Measurements from ENCODE around the gene LYPD4. TPM values are rescaled to one million over a fixed set of nuclear protein-coding genes. Genes with fewer than 3 reads are reported as not detected.

Gene LYPD4
- total and polyA plus RNA-seq, 8 donors, result not detected

DNA sequence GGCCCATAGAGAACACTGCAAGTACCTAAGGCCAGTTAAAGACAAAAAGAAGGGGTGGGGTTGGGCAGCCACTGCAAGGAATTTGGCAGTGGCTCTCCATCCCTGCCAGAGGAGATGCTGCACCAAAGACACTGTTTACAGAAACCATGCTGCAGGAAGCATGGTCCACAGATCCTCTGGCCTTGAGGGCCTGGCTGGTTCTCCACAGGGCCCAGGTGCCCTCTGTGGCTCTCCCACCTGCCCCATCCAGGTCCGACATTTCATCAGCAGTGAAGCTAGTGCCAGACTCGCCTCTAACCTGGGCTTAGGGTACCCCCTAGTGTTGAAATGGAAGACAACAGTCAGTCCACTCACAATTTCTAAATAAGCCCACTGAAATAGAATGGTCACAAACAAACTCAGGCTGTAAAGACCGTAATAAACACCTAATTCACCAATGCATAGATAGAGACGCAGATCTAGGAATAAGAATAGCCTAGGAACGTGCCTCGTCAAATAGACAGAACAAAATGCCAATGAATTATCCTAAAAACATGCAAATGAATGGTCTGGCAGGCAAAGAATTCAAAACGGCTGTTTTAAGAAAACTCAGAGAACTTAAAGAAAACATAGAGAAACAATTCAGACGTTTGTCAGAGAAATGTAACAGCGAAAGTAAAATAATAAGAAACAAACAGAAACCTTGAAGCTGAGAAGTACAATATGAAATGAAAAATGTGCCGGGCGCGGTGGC is 23.3 kb downstream of the LYPD4 start:
- H3K36me3 ChIP-seq, result no peaks in the 10 kb centered on the region
- TF ChIP-seq EP300 (IDR thresholded peaks at IDR 0.05), result no peak
- TF ChIP-seq, protein P1, sequence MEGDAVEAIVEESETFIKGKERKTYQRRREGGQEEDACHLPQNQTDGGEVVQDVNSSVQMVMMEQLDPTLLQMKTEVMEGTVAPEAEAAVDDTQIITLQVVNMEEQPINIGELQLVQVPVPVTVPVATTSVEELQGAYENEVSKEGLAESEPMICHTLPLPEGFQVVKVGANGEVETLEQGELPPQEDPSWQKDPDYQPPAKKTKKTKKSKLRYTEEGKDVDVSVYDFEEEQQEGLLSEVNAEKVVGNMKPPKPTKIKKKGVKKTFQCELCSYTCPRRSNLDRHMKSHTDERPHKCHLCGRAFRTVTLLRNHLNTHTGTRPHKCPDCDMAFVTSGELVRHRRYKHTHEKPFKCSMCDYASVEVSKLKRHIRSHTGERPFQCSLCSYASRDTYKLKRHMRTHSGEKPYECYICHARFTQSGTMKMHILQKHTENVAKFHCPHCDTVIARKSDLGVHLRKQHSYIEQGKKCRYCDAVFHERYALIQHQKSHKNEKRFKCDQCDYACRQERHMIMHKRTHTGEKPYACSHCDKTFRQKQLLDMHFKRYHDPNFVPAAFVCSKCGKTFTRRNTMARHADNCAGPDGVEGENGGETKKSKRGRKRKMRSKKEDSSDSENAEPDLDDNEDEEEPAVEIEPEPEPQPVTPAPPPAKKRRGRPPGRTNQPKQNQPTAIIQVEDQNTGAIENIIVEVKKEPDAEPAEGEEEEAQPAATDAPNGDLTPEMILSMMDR (IDR thresholded peaks at IDR 0.05), result peak in 5 of 7 experiments; percentile 27 to 56 (median 31)
- WGBS, 5 donors, result 33 to 39% (median 36%) methylated on average over 12 of the region's 12 CpGs
- H3K9me3 ChIP-seq, result no peaks in the 10 kb centered on the region
- DNase-seq, result peak; percentile 36 to 66
- H3K4me3 ChIP-seq, result no peak overlapping the region
- no peak overlapping the region for H3K27ac ChIP-seq
- H3K27me3 ChIP-seq, result peaks cover 0 to 13% (median 0%) of the 10 kb centered on the region in 3 donors
- H3K4me1 ChIP-seq, result no peaks in the 10 kb centered on the region
- intact Hi-C loops (cut with DNase I; ENCODE audit: low total_unique reads), result no loop called here

DNA sequence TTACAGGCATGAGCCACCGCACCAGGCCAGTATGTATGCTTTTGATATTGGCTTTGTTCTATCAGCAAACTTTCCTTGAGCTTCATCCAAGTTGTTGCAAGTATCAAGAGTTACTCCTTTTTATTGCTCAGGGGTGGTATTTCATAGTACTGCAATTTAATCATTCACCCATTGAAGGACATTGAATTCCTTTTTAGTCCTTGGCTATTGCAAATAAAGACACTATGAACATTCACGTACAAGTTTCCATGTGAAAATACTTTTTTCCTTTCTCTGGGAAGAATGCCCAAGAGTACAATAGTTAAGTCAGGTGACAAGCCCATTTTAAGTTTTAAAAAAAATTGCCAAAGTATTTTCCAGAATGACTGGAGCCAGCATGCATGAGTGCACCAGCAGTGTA is 27.7 kb downstream of the LYPD4 start:
- H3K9me3 ChIP-seq, result no peaks in the 10 kb centered on the region
- TF ChIP-seq, protein P1 (IDR thresholded peaks at IDR 0.05), result no peak
- no peak for TF ChIP-seq POLR2A (IDR thresholded peaks at IDR 0.05)
- TF ChIP-seq POLR2AphosphoS5 (IDR thresholded peaks at IDR 0.05), result no peak
- no peak for TF ChIP-seq EP300 (IDR thresholded peaks at IDR 0.05)
- H3K36me3 ChIP-seq, result no peaks in the 10 kb centered on the region
- H3K27me3 ChIP-seq, result peaks cover 0 to 13% (median 0%) of the 10 kb centered on the region in 3 donors
- intact Hi-C loops (cut with DNase I; ENCODE audit: low total_unique reads), result no loop called here
- no peak for DNase-seq
- 25 to 49% (median 36%) methylated on average over 2 of the region's 2 CpGs for WGBS, 5 donors
- H3K27ac ChIP-seq, result no peak overlapping the region
- H3K4me3 ChIP-seq, result no peak overlapping the region
- no peaks in the 10 kb centered on the region for H3K4me1 ChIP-seq

DNA sequence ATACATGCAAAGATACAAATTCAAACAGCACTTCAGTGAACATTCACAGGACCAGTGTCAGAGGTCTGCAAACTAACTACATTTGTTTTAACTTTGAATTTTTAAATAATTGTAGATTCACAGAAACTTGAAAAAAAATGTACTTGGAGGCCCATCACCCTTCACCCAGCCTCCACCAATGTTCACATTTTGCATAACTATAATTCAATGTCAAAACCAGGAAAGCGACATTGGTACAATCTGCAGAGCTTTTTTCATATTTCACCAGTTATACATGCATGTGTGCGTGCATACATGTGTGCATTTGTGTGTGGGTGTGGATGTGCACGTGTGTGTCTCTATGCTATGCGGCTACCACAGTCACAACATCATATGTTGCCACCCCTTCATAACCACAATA is 29.2 kb downstream of the LYPD4 start:
- Histone ChIP-seq H3K9me3 (no peaks in the 10 kb centered on the region), H3K4me3 (no peak overlapping the region), H3K27ac (no peak overlapping the region), H3K4me1 (no peaks in the 10 kb centered on the region), H3K27me3 (peaks cover 0 to 8% (median 0%) of the 10 kb centered on the region in 3 donors), H3K36me3 (no peaks in the 10 kb centered on the region)
- no peak for TF ChIP-seq POLR2A (IDR thresholded peaks at IDR 0.05)
- no peak for DNase-seq
- intact Hi-C loops (cut with DNase I; ENCODE audit: low total_unique reads), result no loop called here
- 65 to 79% (median 74%) methylated on average over 4 of the region's 4 CpGs for WGBS, 5 donors

DNA sequence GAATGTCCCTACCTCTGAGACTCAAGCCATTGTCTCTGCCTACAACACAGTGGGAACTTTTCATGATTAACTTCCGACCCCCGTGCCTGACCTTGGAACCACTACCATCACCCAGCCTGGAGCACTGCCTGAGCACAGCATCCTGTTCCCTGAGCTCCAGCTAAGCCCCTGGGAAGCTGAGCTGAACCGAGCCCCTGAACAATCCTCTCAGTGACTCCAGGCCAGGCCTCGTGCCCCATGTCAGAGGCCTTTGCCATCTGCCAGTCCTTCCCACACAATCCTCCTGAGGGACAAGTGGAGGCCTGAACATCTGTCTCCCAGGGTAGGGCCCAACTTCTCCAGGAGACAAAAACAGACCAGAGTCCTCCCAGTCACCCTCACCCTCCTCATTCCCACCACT is 30.6 kb downstream of the LYPD4 start:
- WGBS, 5 donors, result 45 to 67% (median 63%) methylated on average over 4 of the region's 4 CpGs
- H3K27me3 ChIP-seq, result peaks cover 0 to 20% (median 6%) of the 10 kb centered on the region in 3 donors
- no peak overlapping the region for H3K27ac ChIP-seq
- TF ChIP-seq POLR2AphosphoS5 (IDR thresholded peaks at IDR 0.05), result no peak
- TF ChIP-seq, protein P1 (IDR thresholded peaks at IDR 0.05), result no peak
- TF ChIP-seq POLR2A (IDR thresholded peaks at IDR 0.05), result no peak
- TF ChIP-seq EP300 (IDR thresholded peaks at IDR 0.05), result no peak
- no peak for DNase-seq
- no peak overlapping the region for H3K4me3 ChIP-seq
- no peaks in the 10 kb centered on the region for H3K4me1 ChIP-seq
- no peaks in the 10 kb centered on the region for H3K36me3 ChIP-seq
- H3K9me3 ChIP-seq, result no peaks in the 10 kb centered on the region
- intact Hi-C loops (cut with DNase I; ENCODE audit: low total_unique reads), result no loop called here

DNA sequence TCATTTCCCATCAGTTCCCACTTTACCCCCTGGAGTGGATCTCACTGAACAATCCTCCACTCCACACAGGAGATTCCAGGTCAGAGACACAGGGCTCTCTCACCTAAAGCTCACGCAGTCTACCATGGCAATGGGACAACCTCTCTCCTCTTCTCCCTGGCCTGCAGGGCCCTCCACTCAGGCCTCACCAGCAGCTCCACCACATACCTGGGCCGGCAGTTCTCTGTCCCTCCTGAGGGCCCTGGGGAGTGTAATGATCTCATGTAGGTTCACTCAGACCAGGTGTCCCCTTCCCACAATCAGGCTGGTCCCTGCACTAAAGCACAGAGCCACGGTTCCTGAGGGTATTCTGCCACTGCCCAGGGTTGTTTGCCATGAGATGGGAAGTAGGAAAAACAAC is 32.5 kb downstream of the LYPD4 start:
- H3K27ac ChIP-seq, result peak overlapping the region in 1 of 5 donors; percentile 71
- DNase-seq, result peak in 1 of 2 donors; percentile 5
- no peaks in the 10 kb centered on the region for H3K9me3 ChIP-seq
- TF ChIP-seq POLR2A (IDR thresholded peaks at IDR 0.05) (no peak), POLR2AphosphoS5 (IDR thresholded peaks at IDR 0.05) (no peak), EP300 (IDR thresholded peaks at IDR 0.05) (no peak)
- TF ChIP-seq, protein P1 (IDR thresholded peaks at IDR 0.05), result no peak
- H3K36me3 ChIP-seq, result no peaks in the 10 kb centered on the region
- intact Hi-C loops (cut with DNase I; ENCODE audit: low total_unique reads), result no loop called here
- WGBS, 5 donors, result 61 to 68% (median 67%) methylated on average over 3 of the region's 3 CpGs
- no peak overlapping the region for H3K4me3 ChIP-seq
- no peaks in the 10 kb centered on the region for H3K4me1 ChIP-seq
- peaks cover 0 to 25% (median 6%) of the 10 kb centered on the region in 3 donors for H3K27me3 ChIP-seq
